ENCODE data around the gene GPR35. TPM values are rescaled to one million over a fixed set of nuclear protein-coding genes. Genes with fewer than 3 reads are reported as not detected.

The GPR35 gene
- total RNA-seq, 4 donors from 2014 or later, result 0.72 to 1.8 (median 0.87) TPM

DNA sequence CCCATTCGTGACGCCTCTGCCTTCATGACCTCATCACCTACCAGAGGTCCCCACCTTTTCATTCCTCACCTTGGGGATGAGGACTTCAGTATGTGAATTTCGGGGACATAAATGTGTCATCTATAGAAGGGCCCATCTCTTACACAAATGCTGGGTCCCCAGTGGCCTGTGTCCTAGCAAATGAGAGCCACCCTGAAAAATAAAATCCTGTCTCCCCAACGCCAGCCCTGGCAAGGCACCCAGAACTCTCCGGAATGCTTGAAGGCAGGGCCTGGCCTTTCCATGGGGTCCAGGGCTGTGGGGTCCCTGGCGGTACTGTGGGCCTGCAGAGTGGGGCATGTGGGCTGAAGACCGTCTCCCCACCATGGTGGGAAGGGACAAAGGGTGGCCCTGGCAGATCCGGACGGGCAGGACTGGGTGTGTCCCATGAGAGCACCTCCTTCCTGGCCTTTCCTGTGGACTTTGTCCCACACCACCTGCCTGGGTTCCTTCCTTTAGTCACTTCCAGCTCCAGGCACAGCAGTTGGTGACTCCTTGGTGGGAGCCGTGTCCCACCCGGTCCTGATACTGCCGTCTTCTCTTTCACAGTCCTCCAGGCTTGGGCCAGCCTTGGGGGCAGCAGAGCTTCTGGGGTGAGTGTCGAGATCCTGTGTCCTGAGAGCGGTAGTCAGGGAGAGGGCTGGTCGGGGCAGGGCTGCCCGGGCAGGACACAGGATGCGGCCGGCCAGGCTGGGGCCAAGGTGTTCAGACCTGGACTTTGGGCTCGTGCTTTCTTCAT lies 20.2 kb upstream of the GPR35 start:
- Histone ChIP-seq H3K4me1 (peaks cover 0 to 6% of the 10 kb centered on the region in 2 donors), H3K36me3 (no peaks in the 10 kb centered on the region), H3K4me3 (no peak overlapping the region), H3K9me3 (no peaks in the 10 kb centered on the region), H3K27me3 (no peaks in the 10 kb centered on the region), H3K27ac (no peak overlapping the region)
- ATAC-seq (no peak), DNase-seq (no peak)
- no peak for TF ChIP-seq POLR2A (IDR thresholded peaks at IDR 0.05)
- TF ChIP-seq, protein P1, sequence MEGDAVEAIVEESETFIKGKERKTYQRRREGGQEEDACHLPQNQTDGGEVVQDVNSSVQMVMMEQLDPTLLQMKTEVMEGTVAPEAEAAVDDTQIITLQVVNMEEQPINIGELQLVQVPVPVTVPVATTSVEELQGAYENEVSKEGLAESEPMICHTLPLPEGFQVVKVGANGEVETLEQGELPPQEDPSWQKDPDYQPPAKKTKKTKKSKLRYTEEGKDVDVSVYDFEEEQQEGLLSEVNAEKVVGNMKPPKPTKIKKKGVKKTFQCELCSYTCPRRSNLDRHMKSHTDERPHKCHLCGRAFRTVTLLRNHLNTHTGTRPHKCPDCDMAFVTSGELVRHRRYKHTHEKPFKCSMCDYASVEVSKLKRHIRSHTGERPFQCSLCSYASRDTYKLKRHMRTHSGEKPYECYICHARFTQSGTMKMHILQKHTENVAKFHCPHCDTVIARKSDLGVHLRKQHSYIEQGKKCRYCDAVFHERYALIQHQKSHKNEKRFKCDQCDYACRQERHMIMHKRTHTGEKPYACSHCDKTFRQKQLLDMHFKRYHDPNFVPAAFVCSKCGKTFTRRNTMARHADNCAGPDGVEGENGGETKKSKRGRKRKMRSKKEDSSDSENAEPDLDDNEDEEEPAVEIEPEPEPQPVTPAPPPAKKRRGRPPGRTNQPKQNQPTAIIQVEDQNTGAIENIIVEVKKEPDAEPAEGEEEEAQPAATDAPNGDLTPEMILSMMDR (IDR thresholded peaks at IDR 0.05 in 4 of 5, conservative IDR thresholded peaks at IDR 0.05 in 1 of 5), result no peak
- in situ Hi-C loops (cut with MboI; ENCODE audit: low sequenced_read_pairs in 4 of 4), result no loop called here
- intact Hi-C loops (cut with DNase I; ENCODE audit: low total_unique reads), result no loop called here

DNA sequence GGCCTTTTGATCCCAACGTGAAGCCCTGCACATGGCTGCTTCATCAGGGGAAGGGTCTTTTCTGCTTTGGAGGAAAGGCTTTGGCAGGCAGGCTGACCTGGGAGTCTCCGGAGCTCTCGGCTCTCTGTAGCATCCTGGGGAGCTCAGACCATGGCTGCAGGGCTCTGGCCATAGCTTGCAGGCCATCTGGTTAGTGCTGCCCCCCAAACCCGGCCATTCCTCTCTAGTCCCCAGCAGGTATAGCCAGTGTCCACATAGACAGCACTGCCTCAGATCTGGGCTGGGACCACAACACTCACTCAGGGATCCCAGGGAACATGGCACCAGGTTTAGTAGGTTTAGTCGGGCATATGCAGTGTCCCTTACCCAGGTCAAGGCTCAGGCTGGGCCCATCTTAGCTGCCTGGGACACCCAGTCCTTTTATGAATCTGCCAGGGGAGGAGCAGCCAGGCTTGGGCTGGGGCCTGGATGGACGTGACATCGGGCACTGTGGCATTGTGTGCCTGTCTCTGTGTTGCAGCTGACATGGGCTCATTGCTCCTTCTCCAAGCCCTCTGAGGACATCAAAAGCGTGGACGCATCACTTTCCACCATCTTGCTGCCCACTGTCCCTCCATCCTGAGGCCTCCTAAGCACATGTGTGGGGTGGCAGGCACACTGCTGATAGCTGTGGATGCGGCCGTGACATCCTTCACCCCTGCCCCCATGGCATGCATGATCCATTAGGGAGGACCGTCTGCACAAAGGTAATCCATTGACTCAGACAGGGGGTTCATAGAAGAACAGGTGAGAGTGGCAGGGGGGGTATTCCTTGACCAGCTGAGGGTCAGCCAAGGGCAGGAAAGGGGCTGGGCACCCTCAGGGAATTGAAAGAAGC lies 19.2 kb upstream of the GPR35 start:
- in situ Hi-C loops (cut with MboI; ENCODE audit: low sequenced_read_pairs in 4 of 4), result no loop called here
- TF ChIP-seq, protein P1 (IDR thresholded peaks at IDR 0.05 in 4 of 5, conservative IDR thresholded peaks at IDR 0.05 in 1 of 5), result no peak
- no peak for TF ChIP-seq POLR2A (IDR thresholded peaks at IDR 0.05)
- H3K4me3 ChIP-seq, result no peak overlapping the region
- DNase-seq, result no peak
- H3K4me1 ChIP-seq, result peaks cover 0 to 6% of the 10 kb centered on the region in 2 donors
- no peaks in the 10 kb centered on the region for H3K9me3 ChIP-seq
- H3K27me3 ChIP-seq, result no peaks in the 10 kb centered on the region
- no peaks in the 10 kb centered on the region for H3K36me3 ChIP-seq
- H3K27ac ChIP-seq, result no peak overlapping the region
- no peak for ATAC-seq
- intact Hi-C loops (cut with DNase I; ENCODE audit: low total_unique reads), result no loop called here

DNA sequence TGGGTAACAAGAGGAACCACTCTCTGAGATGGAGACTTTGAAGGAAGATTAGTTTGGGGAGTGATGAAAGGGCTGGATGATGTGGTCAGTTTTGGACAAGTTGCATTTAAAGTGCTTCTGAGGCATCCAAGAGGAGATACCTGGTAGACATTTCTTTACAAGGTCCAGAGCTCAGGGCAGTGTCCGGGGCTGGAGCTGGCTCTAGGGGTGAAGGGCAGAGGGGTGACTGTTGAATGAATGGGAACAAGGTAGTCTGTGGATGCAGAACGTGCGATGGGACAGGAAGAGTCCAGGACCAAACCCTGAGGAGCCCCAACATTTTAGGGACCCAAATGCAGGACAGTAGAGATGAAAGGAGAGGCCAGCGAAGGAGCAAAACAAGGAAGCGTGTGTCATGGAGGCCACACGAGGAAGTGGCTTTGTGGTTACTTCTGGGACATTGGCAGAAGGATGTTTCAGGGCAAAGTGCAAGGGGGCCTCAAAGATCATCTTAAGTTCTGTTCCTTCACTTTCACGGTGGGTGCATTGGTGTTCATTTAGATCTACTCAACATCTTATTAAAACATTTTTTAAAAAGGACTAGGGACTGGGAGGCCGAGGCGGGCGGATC lies 13.6 kb upstream of the GPR35 start:
- H3K36me3 ChIP-seq, result no peaks in the 10 kb centered on the region
- H3K27me3 ChIP-seq, result no peaks in the 10 kb centered on the region
- intact Hi-C loops (cut with DNase I; ENCODE audit: low total_unique reads), result no loop called here
- in situ Hi-C loops (cut with MboI; ENCODE audit: low sequenced_read_pairs in 4 of 4), result no loop called here
- no peaks in the 10 kb centered on the region for H3K9me3 ChIP-seq
- TF ChIP-seq, protein P1 (IDR thresholded peaks at IDR 0.05 in 4 of 5, conservative IDR thresholded peaks at IDR 0.05 in 1 of 5), result no peak
- no peak for TF ChIP-seq POLR2A (IDR thresholded peaks at IDR 0.05)
- peaks cover 4 to 8% of the 10 kb centered on the region in 2 donors for H3K4me1 ChIP-seq
- H3K27ac ChIP-seq, result no peak overlapping the region
- no peak for ATAC-seq
- no peak for DNase-seq
- H3K4me3 ChIP-seq, result no peak overlapping the region

DNA sequence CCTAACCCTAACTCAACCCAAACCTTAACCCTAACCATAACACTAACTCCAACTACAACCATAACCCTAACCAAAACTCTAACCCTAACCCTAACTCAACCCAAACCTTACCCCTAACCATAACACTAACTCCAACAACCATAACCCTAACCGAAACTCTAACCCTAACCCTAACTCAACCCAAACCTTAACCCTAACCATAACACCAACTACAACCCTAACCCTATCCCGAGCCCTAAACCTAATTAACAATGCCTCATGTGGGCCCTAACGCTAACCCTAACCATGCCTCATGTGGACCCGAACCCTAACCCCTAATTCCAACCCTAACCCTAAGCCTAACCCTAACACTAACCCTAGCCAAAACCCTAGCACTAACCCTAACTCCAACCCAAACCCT lies 11.5 kb upstream of the GPR35 start:
- Histone ChIP-seq H3K9me3 (no peaks in the 10 kb centered on the region), H3K36me3 (no peaks in the 10 kb centered on the region), H3K4me1 (peaks cover 4 to 8% of the 10 kb centered on the region in 2 donors), H3K4me3 (no peak overlapping the region), H3K27me3 (no peaks in the 10 kb centered on the region), H3K27ac (no peak overlapping the region)
- ATAC-seq, result no peak
- in situ Hi-C loops (cut with MboI; ENCODE audit: low sequenced_read_pairs in 4 of 4) (no loop called here), intact Hi-C loops (cut with DNase I; ENCODE audit: low total_unique reads) (no loop called here)
- TF ChIP-seq POLR2A (IDR thresholded peaks at IDR 0.05), result no peak
- TF ChIP-seq, protein P1 (IDR thresholded peaks at IDR 0.05 in 4 of 5, conservative IDR thresholded peaks at IDR 0.05 in 1 of 5), result no peak
- no peak for DNase-seq

All from gastrocnemius medialis (tissue), 4 donors.